ENCODE data around the gene SLC35A2. TPM values are rescaled to one million over a fixed set of nuclear protein-coding genes. Genes with fewer than 3 reads are reported as not detected.
A peak's percentile ranks its signal among the peaks of the same experiment; 100 is the strongest.

SLC35A2 gene
- total RNA-seq, 2 donors from 2014 or later, result 34.8 to 50.7 TPM

DNA sequence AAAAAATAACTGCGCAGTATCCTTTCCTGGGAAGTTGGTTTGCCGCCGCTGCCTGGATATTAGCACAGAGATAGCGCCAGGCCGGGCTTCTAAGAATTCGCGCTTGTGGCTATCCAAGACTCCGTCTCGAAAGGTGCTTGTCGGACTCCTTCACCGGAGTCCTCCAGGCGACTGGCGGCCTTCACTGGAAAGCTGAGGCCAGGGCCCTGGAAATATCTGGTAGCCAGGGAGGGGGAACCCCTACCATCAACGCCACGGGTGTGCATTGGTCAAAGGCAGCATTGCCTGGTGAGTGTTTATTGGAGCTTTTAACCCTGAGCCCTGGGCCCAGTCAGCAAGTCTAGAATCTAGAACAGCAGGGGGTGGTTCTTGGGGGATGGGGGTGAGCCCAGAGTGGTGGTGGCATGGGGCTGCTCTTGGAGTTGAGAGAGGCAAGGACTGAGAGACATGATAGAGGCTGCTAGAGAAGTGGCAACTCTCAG lies 8.0 kb upstream of the SLC35A2 start:
- peaks cover 42% of the 10 kb centered on the region for H3K4me1 Mint-ChIP-seq
- peak overlapping the region; percentile 97 for H3K27ac Mint-ChIP-seq
- H3K27me3 Mint-ChIP-seq, result no peaks in the 10 kb centered on the region
- no peaks in the 10 kb centered on the region for H3K9me3 ChIP-seq (ENCODE audit: control insufficient read depth, low read length, poor library complexity, severe bottlenecking)
- H3K4me3 Mint-ChIP-seq, result peak overlapping the region; percentile 91
- ATAC-seq (peak; percentile 32), DNase-seq (no peak)
- H3K36me3 Mint-ChIP-seq (ENCODE audit: low read depth), result peaks cover 16% of the 10 kb centered on the region

- H3K4me1 Mint-ChIP-seq, result peaks cover 43% of the 10 kb centered on the region
- H3K27me3 Mint-ChIP-seq, result no peaks in the 10 kb centered on the region
- H3K36me3 Mint-ChIP-seq (ENCODE audit: low read depth), result peaks cover 12% of the 10 kb centered on the region
- H3K9me3 ChIP-seq (ENCODE audit: control insufficient read depth, low read length, poor library complexity, severe bottlenecking), result no peaks in the 10 kb centered on the region
- peak within 1 kb of the TSS; percentile 91 for H3K4me3 Mint-ChIP-seq
- DNase-seq (peak; percentile 79 to 87 (median 84)), ATAC-seq (peak; percentile 74)
- H3K27ac Mint-ChIP-seq, result peak within 1 kb of the TSS; percentile 97
These were observed 7.3 kb upstream of the SLC35A2 start, which contains the start of gene PIM2 for GRCh38 chrX:48918643-48919340. PIM2 (minus strand) TSS chrX:48919024; CDS start chrX:48918834, 190 bp downstream.

GRCh38 chrX:48918301-48918642 lies 6.8 kb upstream of the SLC35A2 start:
- Mint-ChIP-seq H3K27me3 (no peaks in the 10 kb centered on the region), H3K4me1 (peaks cover 43% of the 10 kb centered on the region), H3K27ac (peak overlapping the region; percentile 97), H3K4me3 (peak overlapping the region; percentile 91), H3K36me3 (ENCODE audit: low read depth) (peaks cover 12% of the 10 kb centered on the region)
- no peak for ATAC-seq
- no peak for DNase-seq
- H3K9me3 ChIP-seq (ENCODE audit: control insufficient read depth, low read length, poor library complexity, severe bottlenecking), result no peaks in the 10 kb centered on the region

GRCh38 chrX:48917139-48918001 lies 5.9 kb upstream of the SLC35A2 start:
- H3K27ac Mint-ChIP-seq, result peak overlapping the region; percentile 97
- DNase-seq (peak; percentile 67 to 81 (median 77)), ATAC-seq (peak; percentile 42)
- peaks cover 44% of the 10 kb centered on the region for H3K4me1 Mint-ChIP-seq
- H3K4me3 Mint-ChIP-seq, result peak overlapping the region; percentile 91
- H3K9me3 ChIP-seq (ENCODE audit: control insufficient read depth, low read length, poor library complexity, severe bottlenecking), result no peaks in the 10 kb centered on the region
- H3K27me3 Mint-ChIP-seq, result no peaks in the 10 kb centered on the region
- H3K36me3 Mint-ChIP-seq (ENCODE audit: low read depth), result peaks cover 12% of the 10 kb centered on the region

- Mint-ChIP-seq H3K4me1 (peaks cover 52% of the 10 kb centered on the region), H3K36me3 (ENCODE audit: low read depth) (peaks cover 12% of the 10 kb centered on the region), H3K27me3 (no peaks in the 10 kb centered on the region), H3K4me3 (peak overlapping the region; percentile 91), H3K27ac (peak overlapping the region; percentile 97)
- ATAC-seq (no peak), DNase-seq (no peak)
- H3K9me3 ChIP-seq (ENCODE audit: control insufficient read depth, low read length, poor library complexity, severe bottlenecking), result no peaks in the 10 kb centered on the region
These were observed 3.4 kb upstream of the SLC35A2 start for GRCh38 chrX:48914593-48915493.

DNA sequence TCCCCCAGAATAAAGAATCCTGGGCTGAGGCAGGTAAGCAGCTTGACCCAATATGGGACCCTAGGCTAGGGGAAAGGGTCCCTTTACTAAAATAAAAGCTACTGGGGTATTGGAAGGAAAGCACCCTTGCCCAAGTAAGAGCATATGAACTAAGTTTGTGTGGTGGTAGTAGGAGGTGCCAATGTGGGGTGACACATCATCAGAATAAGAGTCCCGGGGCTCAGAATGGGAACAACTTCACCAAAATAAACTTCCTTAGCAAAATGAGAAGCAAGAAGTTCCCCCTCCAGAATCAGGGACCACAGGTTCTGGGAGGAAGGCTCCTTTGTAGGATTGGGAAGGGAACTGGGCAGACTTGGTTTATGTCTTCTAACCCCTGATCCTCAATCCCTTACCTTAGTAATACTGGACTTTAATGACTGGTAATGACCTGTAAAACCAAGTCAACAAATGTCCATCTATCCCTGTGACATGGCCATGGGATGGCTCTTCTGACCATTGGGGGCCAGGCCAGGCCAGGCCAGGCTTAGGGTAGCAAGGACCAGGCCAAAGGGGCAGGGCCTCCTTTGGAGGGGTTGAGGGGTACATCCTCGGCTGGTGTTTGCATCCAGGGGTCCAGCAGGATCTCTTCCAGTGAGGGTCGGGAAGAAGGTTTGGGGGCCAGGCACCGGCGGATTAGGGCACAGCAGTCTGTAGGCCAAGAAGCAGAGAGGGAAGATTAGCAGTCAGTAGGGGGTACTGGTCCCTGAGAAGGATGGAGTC lies 2.3 kb upstream of the SLC35A2 start:
- ATAC-seq, result no peak
- peak overlapping the region; percentile 97 for H3K27ac Mint-ChIP-seq
- H3K9me3 ChIP-seq (ENCODE audit: control insufficient read depth, low read length, poor library complexity, severe bottlenecking), result no peaks in the 10 kb centered on the region
- peaks cover 12% of the 10 kb centered on the region for H3K36me3 Mint-ChIP-seq (ENCODE audit: low read depth)
- peaks cover 45% of the 10 kb centered on the region for H3K4me1 Mint-ChIP-seq
- peak overlapping the region; percentile 91 for H3K4me3 Mint-ChIP-seq
- H3K27me3 Mint-ChIP-seq, result no peaks in the 10 kb centered on the region
- DNase-seq, result no peak

GRCh38 chrX:48910926-48911411 lies 477 bp downstream of the SLC35A2 start:
- peaks cover 36% of the 10 kb centered on the region for H3K4me1 Mint-ChIP-seq
- peaks cover 2% of the 10 kb centered on the region for H3K36me3 Mint-ChIP-seq (ENCODE audit: low read depth)
- peak overlapping the region; percentile 97 for H3K27ac Mint-ChIP-seq
- H3K27me3 Mint-ChIP-seq, result no peaks in the 10 kb centered on the region
- H3K4me3 Mint-ChIP-seq, result peak overlapping the region; percentile 91
- peak; percentile 7 for ATAC-seq
- DNase-seq, result no peak
- H3K9me3 ChIP-seq (ENCODE audit: control insufficient read depth, low read length, poor library complexity, severe bottlenecking), result no peaks in the 10 kb centered on the region

GRCh38 chrX:48909703-48910294 lies 1.6 kb downstream of the SLC35A2 start:
- peak overlapping the region; percentile 7 for H3K4me3 Mint-ChIP-seq
- DNase-seq (no peak), ATAC-seq (no peak)
- H3K4me1 Mint-ChIP-seq, result peaks cover 33% of the 10 kb centered on the region
- peak overlapping the region; percentile 97 for H3K27ac Mint-ChIP-seq
- no peaks in the 10 kb centered on the region for H3K27me3 Mint-ChIP-seq
- no peaks in the 10 kb centered on the region for H3K9me3 ChIP-seq (ENCODE audit: control insufficient read depth, low read length, poor library complexity, severe bottlenecking)
- H3K36me3 Mint-ChIP-seq (ENCODE audit: low read depth), result peaks cover 2% of the 10 kb centered on the region

DNA sequence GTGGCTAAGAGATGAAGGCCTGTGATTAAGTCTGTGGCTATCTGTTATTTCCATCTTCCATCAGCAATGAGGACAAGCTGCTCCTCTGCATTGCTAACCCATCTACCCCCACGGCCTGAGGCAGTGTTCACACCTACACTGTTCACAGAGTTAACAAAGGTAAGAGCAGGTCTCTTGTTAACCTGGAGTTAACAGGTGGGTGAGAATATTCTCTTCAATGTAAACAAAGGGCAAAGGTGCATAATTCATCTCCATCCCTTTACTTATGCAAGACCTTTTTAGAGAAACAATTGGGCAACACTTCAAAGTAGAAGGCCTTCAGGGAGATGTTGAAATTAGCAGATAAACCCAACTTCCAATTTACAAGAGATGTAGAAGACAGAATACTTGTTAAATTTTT lies 2.8 kb downstream of the SLC35A2 start:
- H3K4me1 Mint-ChIP-seq, result peaks cover 25% of the 10 kb centered on the region
- H3K4me3 Mint-ChIP-seq, result peak overlapping the region; percentile 12
- no peak for DNase-seq
- H3K9me3 ChIP-seq (ENCODE audit: control insufficient read depth, low read length, poor library complexity, severe bottlenecking), result no peaks in the 10 kb centered on the region
- no peak overlapping the region for H3K27ac Mint-ChIP-seq
- peaks cover 2% of the 10 kb centered on the region for H3K36me3 Mint-ChIP-seq (ENCODE audit: low read depth)
- no peaks in the 10 kb centered on the region for H3K27me3 Mint-ChIP-seq
- no peak for ATAC-seq

GRCh38 chrX:48905090-48905790 lies 6.2 kb downstream of the SLC35A2 start:
- ATAC-seq, result no peak

GRCh38 chrX:48904626-48905025 lies 6.8 kb downstream of the SLC35A2 start:
- H3K27me3 Mint-ChIP-seq, result no peaks in the 10 kb centered on the region
- no peak overlapping the region for H3K4me3 Mint-ChIP-seq
- H3K36me3 Mint-ChIP-seq (ENCODE audit: low read depth), result peaks cover 2% of the 10 kb centered on the region
- DNase-seq (no peak), ATAC-seq (no peak)
- no peak overlapping the region for H3K27ac Mint-ChIP-seq
- H3K4me1 Mint-ChIP-seq, result peaks cover 2% of the 10 kb centered on the region
- no peaks in the 10 kb centered on the region for H3K9me3 ChIP-seq (ENCODE audit: control insufficient read depth, low read length, poor library complexity, severe bottlenecking)

More at GRCh38 chrX:48905090-48905790, 6.2 kb downstream of the SLC35A2 start:
- DNase-seq, result no peak
- no peaks in the 10 kb centered on the region for H3K9me3 ChIP-seq (ENCODE audit: control insufficient read depth, low read length, poor library complexity, severe bottlenecking)
- no peaks in the 10 kb centered on the region for H3K27me3 Mint-ChIP-seq
- H3K4me3 Mint-ChIP-seq, result no peak overlapping the region
- H3K27ac Mint-ChIP-seq, result no peak overlapping the region
- peaks cover 2% of the 10 kb centered on the region for H3K36me3 Mint-ChIP-seq (ENCODE audit: low read depth)
- H3K4me1 Mint-ChIP-seq, result peaks cover 2% of the 10 kb centered on the region
